ENCODE data around the gene TRERF1. TPM values are rescaled to one million over a fixed set of nuclear protein-coding genes. Genes with fewer than 3 reads are reported as not detected.
"Not testable (repeated sequence)": the region's sequence is repeated elsewhere in the genome, so short reads cannot be mapped to it uniquely, and the experiment has no call there.

TRERF1 gene
- total RNA-seq, 1 donor from 2014 or later: 8.3 TPM

DNA sequence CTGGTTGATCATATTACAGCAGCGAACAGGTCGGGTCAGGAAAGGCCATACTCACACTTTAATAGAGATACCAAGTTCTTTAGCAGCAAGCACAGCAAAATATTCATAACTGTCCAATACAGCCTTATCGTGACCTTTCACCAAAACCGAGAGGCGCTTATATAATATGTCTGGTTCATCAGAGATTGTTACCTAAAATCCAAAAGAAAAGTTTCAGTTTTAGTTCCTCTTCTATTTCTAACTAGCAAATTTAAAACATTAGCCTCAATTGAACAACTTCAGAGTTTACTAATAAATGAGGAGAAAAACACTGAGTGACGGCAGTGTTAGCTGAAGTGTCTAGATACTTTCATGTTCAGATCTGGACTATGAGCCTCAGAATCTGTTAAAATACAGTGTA, 240.0 kb downstream of the TRERF1 start:
- Histone ChIP-seq H3K27me3 (no peaks in the 10 kb centered on the region), H3F3A (ENCODE audit: low read depth) (peaks cover 5% of the 10 kb centered on the region), H3K27ac (no peak overlapping the region), H3K9ac (no peak overlapping the region), H2AFZ (replicated peaks) (no peak overlapping the region), H3K4me3 (no peak overlapping the region), H3K4me2 (no peak overlapping the region), H4K20me1 (ENCODE audit: low read depth) (no peaks in the 10 kb centered on the region), H3K4me1 (peaks cover 2% of the 10 kb centered on the region), H3K36me3 (peaks cover 10% of the 10 kb centered on the region), H3K9me3 (ENCODE audit: low read depth) (no peaks in the 10 kb centered on the region), H3K79me2 (ENCODE audit: low read depth) (peaks cover 22% of the 10 kb centered on the region)
- TF ChIP-seq EZH2 (IDR thresholded peaks at IDR 0.05) (no peak), EZH2phosphoT487 (IDR thresholded peaks at IDR 0.05) (no peak)
- TF ChIP-seq, protein P1, sequence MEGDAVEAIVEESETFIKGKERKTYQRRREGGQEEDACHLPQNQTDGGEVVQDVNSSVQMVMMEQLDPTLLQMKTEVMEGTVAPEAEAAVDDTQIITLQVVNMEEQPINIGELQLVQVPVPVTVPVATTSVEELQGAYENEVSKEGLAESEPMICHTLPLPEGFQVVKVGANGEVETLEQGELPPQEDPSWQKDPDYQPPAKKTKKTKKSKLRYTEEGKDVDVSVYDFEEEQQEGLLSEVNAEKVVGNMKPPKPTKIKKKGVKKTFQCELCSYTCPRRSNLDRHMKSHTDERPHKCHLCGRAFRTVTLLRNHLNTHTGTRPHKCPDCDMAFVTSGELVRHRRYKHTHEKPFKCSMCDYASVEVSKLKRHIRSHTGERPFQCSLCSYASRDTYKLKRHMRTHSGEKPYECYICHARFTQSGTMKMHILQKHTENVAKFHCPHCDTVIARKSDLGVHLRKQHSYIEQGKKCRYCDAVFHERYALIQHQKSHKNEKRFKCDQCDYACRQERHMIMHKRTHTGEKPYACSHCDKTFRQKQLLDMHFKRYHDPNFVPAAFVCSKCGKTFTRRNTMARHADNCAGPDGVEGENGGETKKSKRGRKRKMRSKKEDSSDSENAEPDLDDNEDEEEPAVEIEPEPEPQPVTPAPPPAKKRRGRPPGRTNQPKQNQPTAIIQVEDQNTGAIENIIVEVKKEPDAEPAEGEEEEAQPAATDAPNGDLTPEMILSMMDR (IDR thresholded peaks at IDR 0.05): no peak
- H3K4me3 Mint-ChIP-seq: no peak overlapping the region
- no peaks in the 10 kb centered on the region for H3K9me3 Mint-ChIP-seq
- peaks cover 10% of the 10 kb centered on the region for H3K4me1 Mint-ChIP-seq
- H3K27ac Mint-ChIP-seq: no peak overlapping the region
- no peak for DNase-seq (ENCODE audit: low spot score)
- peaks cover 20% of the 10 kb centered on the region for H3K36me3 Mint-ChIP-seq
- no peaks in the 10 kb centered on the region for H3K27me3 Mint-ChIP-seq (ENCODE audit: insufficient read depth, low read depth)

GRCh38 chr6:42210551-42210950, 241.2 kb downstream of the TRERF1 start:
- Histone ChIP-seq H3K27me3 (no peaks in the 10 kb centered on the region), H3F3A (ENCODE audit: low read depth) (peaks cover 5% of the 10 kb centered on the region), H2AFZ (replicated peaks) (no peak overlapping the region), H4K20me1 (ENCODE audit: low read depth) (no peaks in the 10 kb centered on the region), H3K27ac (no peak overlapping the region), H3K79me2 (ENCODE audit: low read depth) (peaks cover 16% of the 10 kb centered on the region), H3K9me3 (ENCODE audit: low read depth) (no peaks in the 10 kb centered on the region), H3K4me1 (no peaks in the 10 kb centered on the region), H3K36me3 (peaks cover 10% of the 10 kb centered on the region), H3K4me2 (no peak overlapping the region), H3K9ac (no peak overlapping the region), H3K4me3 (no peak overlapping the region)
- Mint-ChIP-seq H3K27me3 (ENCODE audit: insufficient read depth, low read depth) (no peaks in the 10 kb centered on the region), H3K27ac (no peak overlapping the region), H3K4me1 (peaks cover 3% of the 10 kb centered on the region), H3K36me3 (peaks cover 21% of the 10 kb centered on the region), H3K9me3 (no peaks in the 10 kb centered on the region), H3K4me3 (no peak overlapping the region)
- no peak for DNase-seq (ENCODE audit: low spot score)
- TF ChIP-seq, protein P1 (IDR thresholded peaks at IDR 0.05): no peak
- TF ChIP-seq EZH2phosphoT487 (IDR thresholded peaks at IDR 0.05): no peak
- TF ChIP-seq EZH2 (IDR thresholded peaks at IDR 0.05): no peak

DNA sequence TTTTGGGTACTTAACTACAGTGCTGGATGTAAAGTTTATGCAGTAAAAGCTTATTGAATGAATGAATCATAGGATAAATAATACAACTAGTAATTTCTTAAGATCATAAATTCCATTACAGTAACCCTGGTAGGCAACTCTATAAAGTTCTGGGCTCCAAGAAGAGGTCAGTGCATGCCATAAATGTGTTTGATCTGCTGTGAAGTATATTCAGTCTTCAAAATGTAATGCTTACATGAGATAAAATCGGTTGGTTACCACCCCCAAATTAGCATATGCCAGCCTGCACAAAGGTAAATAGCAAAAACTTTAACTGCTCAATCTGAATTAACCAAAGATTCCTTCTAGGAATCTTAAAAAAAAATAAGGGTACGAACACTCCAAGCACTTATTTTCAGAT, 244.2 kb downstream of the TRERF1 start:
- H3K27me3 ChIP-seq; H3K36me3 ChIP-seq; H3K27me3 Mint-ChIP-seq (ENCODE audit: insufficient read depth, low read depth); H3K4me3 ChIP-seq; H3K9me3 Mint-ChIP-seq; H3K79me2 ChIP-seq (ENCODE audit: low read depth); H3K9me3 ChIP-seq (ENCODE audit: low read depth); H3F3A ChIP-seq (ENCODE audit: low read depth); H3K27ac ChIP-seq; H3K27ac Mint-ChIP-seq; H3K4me2 ChIP-seq; H3K9ac ChIP-seq; DNase-seq (ENCODE audit: low spot score); H3K4me1 ChIP-seq; H4K20me1 ChIP-seq (ENCODE audit: low read depth); H2AFZ ChIP-seq (replicated peaks); H3K4me1 Mint-ChIP-seq; H3K4me3 Mint-ChIP-seq: not testable (repeated sequence)
- H3K36me3 Mint-ChIP-seq: peaks cover 17% of the 10 kb centered on the region

GRCh38 chr6:42204768-42205282, 246.9 kb downstream of the TRERF1 start:
- peaks cover 2% of the 10 kb centered on the region for H3K36me3 ChIP-seq
- Mint-ChIP-seq H3K9me3 (no peaks in the 10 kb centered on the region), H3K27ac (no peak overlapping the region)

More at GRCh38 chr6:42204768-42205282, 246.9 kb downstream of the TRERF1 start:
- Histone ChIP-seq H3K4me2 (no peak overlapping the region), H3K4me3 (no peak overlapping the region), H3K27me3 (no peaks in the 10 kb centered on the region), H3K9me3 (ENCODE audit: low read depth) (no peaks in the 10 kb centered on the region), H3K9ac (no peak overlapping the region), H3K79me2 (ENCODE audit: low read depth) (no peaks in the 10 kb centered on the region), H3F3A (ENCODE audit: low read depth) (peaks cover 6% of the 10 kb centered on the region), H2AFZ (replicated peaks) (no peak overlapping the region), H3K4me1 (peaks cover 3% of the 10 kb centered on the region), H4K20me1 (ENCODE audit: low read depth) (no peaks in the 10 kb centered on the region), H3K27ac (no peak overlapping the region)
- H3K27me3 Mint-ChIP-seq (ENCODE audit: insufficient read depth, low read depth): peaks cover 3% of the 10 kb centered on the region
- no peak overlapping the region for H3K4me3 Mint-ChIP-seq
- no peak for TF ChIP-seq EZH2phosphoT487 (IDR thresholded peaks at IDR 0.05)
- TF ChIP-seq EZH2 (IDR thresholded peaks at IDR 0.05): no peak
- TF ChIP-seq, protein P1 (IDR thresholded peaks at IDR 0.05): no peak
- H3K4me1 Mint-ChIP-seq: peaks cover 5% of the 10 kb centered on the region
- DNase-seq (ENCODE audit: low spot score): no peak
- peaks cover 18% of the 10 kb centered on the region for H3K36me3 Mint-ChIP-seq
